Measurements from ENCODE around the gene ITPR3. TPM values are rescaled to one million over a fixed set of nuclear protein-coding genes. Genes with fewer than 3 reads are reported as not detected.
A peak's percentile ranks its signal among the peaks of the same experiment; 100 is the strongest.

The ITPR3 gene
- total and polyA plus RNA-seq, 5 donors from 2014 or later = 1.3 to 54.5 (median 2.2) TPM

GRCh38 chr6:33633462-33634158 is 12.5 kb downstream of the ITPR3 start:
- no peaks in the 10 kb centered on the region for H3K9me3 ChIP-seq (ENCODE audit: control insufficient read depth in 2 of 2, low read length in 2 of 2)

GRCh38 chr6:33634161-33634727 is 13.1 kb downstream of the ITPR3 start:
- H3K4me1 Mint-ChIP-seq = peaks cover 5 to 71% (median 43%) of the 10 kb centered on the region in 4 donors
- Histone ChIP-seq H3K9me3 (ENCODE audit: control insufficient read depth in 2 of 2, low read length in 2 of 2) (no peaks in the 10 kb centered on the region), H3K4me3 (ENCODE audit: low read depth, low read length) (peak overlapping the region; percentile 48), H3K27me3 (ENCODE audit: control insufficient read depth, insufficient read depth, low read length) (no peaks in the 10 kb centered on the region), H3K4me1 (ENCODE audit: control insufficient read depth, insufficient read depth, low read length, poor library complexity, severe bottlenecking) (peaks cover 23% of the 10 kb centered on the region), H3K36me3 (ENCODE audit: control insufficient read depth, insufficient read depth, low read length) (peaks cover 2% of the 10 kb centered on the region), H3K27ac (ENCODE audit: insufficient read depth, low read length, poor library complexity, severe bottlenecking) (peak overlapping the region; percentile 31)
- H3K27me3 Mint-ChIP-seq = no peaks in the 10 kb centered on the region
- peak overlapping the region; percentile 82 to 95 (median 87) for H3K4me3 Mint-ChIP-seq
- H3K27ac Mint-ChIP-seq = peak overlapping the region; percentile 71 to 79 (median 72)
- DNase-seq (no peak), ATAC-seq (ENCODE audit: low read depth in 2 of 2) (no peak)
- peaks cover 14% of the 10 kb centered on the region for H3K36me3 Mint-ChIP-seq
- no peaks in the 10 kb centered on the region for H3K9me3 Mint-ChIP-seq

More at GRCh38 chr6:33633462-33634158, 12.5 kb downstream of the ITPR3 start:
- Mint-ChIP-seq H3K27me3 (no peaks in the 10 kb centered on the region), H3K4me3 (peak overlapping the region; percentile 82 to 95 (median 88)), H3K9me3 (no peaks in the 10 kb centered on the region), H3K36me3 (peaks cover 17% of the 10 kb centered on the region), H3K27ac (peak overlapping the region in 2 of 3 donors; percentile 72 to 79), H3K4me1 (peaks cover 3 to 71% (median 46%) of the 10 kb centered on the region in 4 donors)
- DNase-seq = peak; percentile 48 to 77 (median 66)
- Histone ChIP-seq H3K36me3 (ENCODE audit: control insufficient read depth, insufficient read depth, low read length) (peaks cover 2% of the 10 kb centered on the region), H3K27ac (ENCODE audit: insufficient read depth, low read length, poor library complexity, severe bottlenecking) (peak overlapping the region; percentile 41), H3K27me3 (ENCODE audit: control insufficient read depth, insufficient read depth, low read length) (no peaks in the 10 kb centered on the region), H3K4me1 (ENCODE audit: control insufficient read depth, insufficient read depth, low read length, poor library complexity, severe bottlenecking) (peaks cover 23% of the 10 kb centered on the region), H3K4me3 (ENCODE audit: low read depth, low read length) (peak overlapping the region; percentile 48)
- ATAC-seq (ENCODE audit: low read depth in 2 of 2) = peak; percentile 80

DNA sequence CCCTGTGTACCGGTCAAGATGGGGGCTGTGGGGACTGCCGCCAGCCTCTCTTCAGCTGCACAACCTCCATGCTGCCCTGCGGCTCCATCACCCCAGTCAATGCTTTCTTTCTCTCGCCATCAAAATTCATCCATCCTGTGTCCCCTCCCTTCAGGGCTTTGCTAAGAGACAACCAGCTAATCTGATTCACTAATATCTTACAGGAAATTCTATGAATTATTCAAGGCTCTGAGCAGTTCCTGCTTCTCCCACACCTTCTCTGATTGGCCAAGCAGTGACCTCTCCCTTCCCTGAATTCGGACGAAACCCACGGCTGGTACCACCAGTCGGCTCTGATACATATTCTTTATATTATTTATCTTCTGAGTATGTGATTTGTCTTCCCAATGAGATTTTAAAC is 13.8 kb downstream of the ITPR3 start:
- H3K27me3 ChIP-seq (ENCODE audit: control insufficient read depth, insufficient read depth, low read length) = no peaks in the 10 kb centered on the region
- H3K36me3 Mint-ChIP-seq = peaks cover 18% of the 10 kb centered on the region
- H3K27ac Mint-ChIP-seq = peak overlapping the region in 1 of 3 donors; percentile 25
- ATAC-seq (ENCODE audit: low read depth in 2 of 2) (no peak), DNase-seq (no peak)
- H3K4me1 ChIP-seq (ENCODE audit: control insufficient read depth, insufficient read depth, low read length, poor library complexity, severe bottlenecking) = peaks cover 23% of the 10 kb centered on the region
- H3K9me3 ChIP-seq (ENCODE audit: control insufficient read depth in 2 of 2, low read length in 2 of 2) = no peaks in the 10 kb centered on the region
- H3K4me1 Mint-ChIP-seq = peaks cover 5 to 75% (median 42%) of the 10 kb centered on the region in 4 donors
- H3K4me3 ChIP-seq (ENCODE audit: low read depth, low read length) = no peak overlapping the region
- no peaks in the 10 kb centered on the region for H3K27me3 Mint-ChIP-seq
- H3K36me3 ChIP-seq (ENCODE audit: control insufficient read depth, insufficient read depth, low read length) = peaks cover 2% of the 10 kb centered on the region
- H3K9me3 Mint-ChIP-seq = no peaks in the 10 kb centered on the region
- H3K27ac ChIP-seq (ENCODE audit: insufficient read depth, low read length, poor library complexity, severe bottlenecking) = no peak overlapping the region
- H3K4me3 Mint-ChIP-seq = peak overlapping the region; percentile 54 to 85 (median 68)

DNA sequence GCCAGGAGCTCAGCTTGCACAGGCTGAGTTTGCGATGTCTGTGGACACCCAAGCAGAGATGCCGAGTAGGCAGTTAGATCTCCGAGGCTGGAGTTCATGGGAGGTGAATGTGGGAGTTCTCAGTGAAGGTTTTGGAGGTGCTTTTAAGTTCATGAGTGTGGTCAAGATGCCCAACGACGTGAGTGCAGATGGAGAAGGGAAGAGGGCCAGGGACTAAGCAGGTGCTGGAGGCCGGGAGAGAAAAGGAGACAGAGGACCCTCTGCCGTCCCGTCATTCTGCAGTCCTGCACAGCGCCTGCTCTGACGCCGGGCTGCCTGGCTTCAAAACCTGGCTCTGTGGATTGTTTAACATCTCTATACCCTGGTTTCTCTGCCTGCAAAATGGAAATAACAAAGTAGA is 15.5 kb downstream of the ITPR3 start:
- Histone ChIP-seq H3K4me3 (ENCODE audit: low read depth, low read length) (no peak overlapping the region), H3K27ac (ENCODE audit: insufficient read depth, low read length, poor library complexity, severe bottlenecking) (no peak overlapping the region), H3K27me3 (ENCODE audit: control insufficient read depth, insufficient read depth, low read length) (no peaks in the 10 kb centered on the region), H3K36me3 (ENCODE audit: control insufficient read depth, insufficient read depth, low read length) (peaks cover 11% of the 10 kb centered on the region), H3K4me1 (ENCODE audit: control insufficient read depth, insufficient read depth, low read length, poor library complexity, severe bottlenecking) (peaks cover 23% of the 10 kb centered on the region), H3K9me3 (ENCODE audit: control insufficient read depth in 2 of 2, low read length in 2 of 2) (no peaks in the 10 kb centered on the region)
- ATAC-seq (ENCODE audit: low read depth in 2 of 2) (no peak), DNase-seq (no peak)
- no peaks in the 10 kb centered on the region for H3K27me3 Mint-ChIP-seq
- H3K9me3 Mint-ChIP-seq = no peaks in the 10 kb centered on the region
- H3K4me3 Mint-ChIP-seq = peak overlapping the region in 1 of 4 donors; percentile 33
- H3K36me3 Mint-ChIP-seq = peaks cover 14% of the 10 kb centered on the region
- peaks cover 5 to 61% (median 30%) of the 10 kb centered on the region in 4 donors for H3K4me1 Mint-ChIP-seq
- peak overlapping the region in 1 of 3 donors; percentile 68 for H3K27ac Mint-ChIP-seq

DNA sequence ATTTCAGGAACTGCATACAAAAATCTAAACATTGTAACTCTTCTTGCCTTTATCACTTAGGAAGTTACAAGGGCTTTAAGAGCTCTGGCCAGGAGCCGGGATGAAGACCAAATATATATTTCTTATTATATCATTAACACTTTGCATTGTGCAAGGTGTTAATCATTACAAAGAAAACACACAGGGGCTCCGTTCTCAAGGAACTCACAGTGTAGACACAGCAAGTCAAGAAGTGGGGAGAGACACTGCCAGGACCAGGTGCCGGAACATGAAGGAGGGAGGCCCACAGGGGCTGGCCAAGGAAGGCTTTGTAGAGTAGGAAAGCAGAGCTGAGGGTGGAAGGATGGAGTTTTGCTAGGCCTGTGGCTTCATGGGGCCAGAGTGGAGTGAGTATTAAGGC is 17.4 kb downstream of the ITPR3 start:
- Mint-ChIP-seq H3K36me3 (peaks cover 14% of the 10 kb centered on the region), H3K4me1 (peaks cover 5 to 52% (median 21%) of the 10 kb centered on the region in 4 donors), H3K4me3 (no peak overlapping the region), H3K27me3 (no peaks in the 10 kb centered on the region), H3K27ac (peak overlapping the region in 2 of 3 donors; percentile 65 to 67), H3K9me3 (no peaks in the 10 kb centered on the region)
- H3K36me3 ChIP-seq (ENCODE audit: control insufficient read depth, insufficient read depth, low read length) = peaks cover 14% of the 10 kb centered on the region
- ATAC-seq (ENCODE audit: low read depth in 2 of 2) (no peak), DNase-seq (no peak)
- H3K9me3 ChIP-seq (ENCODE audit: control insufficient read depth in 2 of 2, low read length in 2 of 2) = no peaks in the 10 kb centered on the region
- no peak overlapping the region for H3K4me3 ChIP-seq (ENCODE audit: low read depth, low read length)
- peaks cover 12% of the 10 kb centered on the region for H3K4me1 ChIP-seq (ENCODE audit: control insufficient read depth, insufficient read depth, low read length, poor library complexity, severe bottlenecking)
- H3K27ac ChIP-seq (ENCODE audit: insufficient read depth, low read length, poor library complexity, severe bottlenecking) = no peak overlapping the region
- H3K27me3 ChIP-seq (ENCODE audit: control insufficient read depth, insufficient read depth, low read length) = no peaks in the 10 kb centered on the region

- peaks cover 3% of the 10 kb centered on the region for H3K4me1 ChIP-seq (ENCODE audit: control insufficient read depth, insufficient read depth, low read length, poor library complexity, severe bottlenecking)
- H3K36me3 Mint-ChIP-seq = peaks cover 18% of the 10 kb centered on the region
- peak overlapping the region; percentile 52 to 89 (median 87) for H3K27ac Mint-ChIP-seq
- H3K4me3 Mint-ChIP-seq = peak overlapping the region in 1 of 4 donors; percentile 27
- no peak for DNase-seq
- peaks cover 14% of the 10 kb centered on the region for H3K36me3 ChIP-seq (ENCODE audit: control insufficient read depth, insufficient read depth, low read length)
- H3K9me3 Mint-ChIP-seq = no peaks in the 10 kb centered on the region
- no peak overlapping the region for H3K4me3 ChIP-seq (ENCODE audit: low read depth, low read length)
- no peaks in the 10 kb centered on the region for H3K27me3 Mint-ChIP-seq
- no peaks in the 10 kb centered on the region for H3K27me3 ChIP-seq (ENCODE audit: control insufficient read depth, insufficient read depth, low read length)
- H3K27ac ChIP-seq (ENCODE audit: insufficient read depth, low read length, poor library complexity, severe bottlenecking) = no peak overlapping the region
- peaks cover 5 to 48% (median 17%) of the 10 kb centered on the region in 4 donors for H3K4me1 Mint-ChIP-seq
- no peaks in the 10 kb centered on the region for H3K9me3 ChIP-seq (ENCODE audit: control insufficient read depth in 2 of 2, low read length in 2 of 2)
- no peak for ATAC-seq (ENCODE audit: low read depth in 2 of 2)
Measured at GRCh38 chr6:33639559-33639958, 18.4 kb downstream of the ITPR3 start.

GRCh38 chr6:33640361-33640760 is 19.2 kb downstream of the ITPR3 start:
- Mint-ChIP-seq H3K4me1 (peaks cover 5 to 40% (median 11%) of the 10 kb centered on the region in 4 donors), H3K27ac (peak overlapping the region; percentile 14 to 89 (median 87))

More at GRCh38 chr6:33640361-33640760, 19.2 kb downstream of the ITPR3 start:
- H3K27me3 Mint-ChIP-seq = no peaks in the 10 kb centered on the region
- ATAC-seq (ENCODE audit: low read depth in 2 of 2) (no peak), DNase-seq (no peak)
- Histone ChIP-seq H3K9me3 (ENCODE audit: control insufficient read depth in 2 of 2, low read length in 2 of 2) (no peaks in the 10 kb centered on the region), H3K36me3 (ENCODE audit: control insufficient read depth, insufficient read depth, low read length) (peaks cover 15% of the 10 kb centered on the region), H3K27ac (ENCODE audit: insufficient read depth, low read length, poor library complexity, severe bottlenecking) (no peak overlapping the region), H3K27me3 (ENCODE audit: control insufficient read depth, insufficient read depth, low read length) (no peaks in the 10 kb centered on the region), H3K4me3 (ENCODE audit: low read depth, low read length) (no peak overlapping the region), H3K4me1 (ENCODE audit: control insufficient read depth, insufficient read depth, low read length, poor library complexity, severe bottlenecking) (no peaks in the 10 kb centered on the region)
- H3K4me3 Mint-ChIP-seq = no peak overlapping the region
- no peaks in the 10 kb centered on the region for H3K9me3 Mint-ChIP-seq
- peaks cover 18% of the 10 kb centered on the region for H3K36me3 Mint-ChIP-seq

Measured in CD4-positive, CD25-positive, alpha-beta regulatory T cell (primary cell).